ENCODE results near the gene PTGFRN.

Gene PTGFRN

GRCh38 chr1:116941670-116942069 is 32.0 kb downstream of the PTGFRN start:
- Mint-ChIP-seq H3K36me3 (no peaks in the 10 kb centered on the region), H3K4me1 (peaks cover 19% of the 10 kb centered on the region), H3K9me3 (no peaks in the 10 kb centered on the region), H3K27ac (no peak overlapping the region), H3K4me3 (no peak overlapping the region)
- DNase-seq (ENCODE audit: low spot score in 2 of 2) (no peak), ATAC-seq (no peak)

- peak overlapping the region; percentile 8 for H3K27ac Mint-ChIP-seq
- peak; percentile 63 for ATAC-seq
- H3K9me3 Mint-ChIP-seq = no peaks in the 10 kb centered on the region
- no peak for DNase-seq (ENCODE audit: low spot score in 2 of 2)
- no peaks in the 10 kb centered on the region for H3K36me3 Mint-ChIP-seq
- H3K4me1 Mint-ChIP-seq = peaks cover 19% of the 10 kb centered on the region
- no peak overlapping the region for H3K4me3 Mint-ChIP-seq
These were observed 32.6 kb downstream of the PTGFRN start for GRCh38 chr1:116942344-116942743.

GRCh38 chr1:116943438-116943837 is 33.7 kb downstream of the PTGFRN start:
- H3K4me3 Mint-ChIP-seq = no peak overlapping the region
- peak; percentile 91 for ATAC-seq
- DNase-seq (ENCODE audit: low spot score in 2 of 2) = no peak
- H3K4me1 Mint-ChIP-seq = peaks cover 19% of the 10 kb centered on the region
- H3K36me3 Mint-ChIP-seq = no peaks in the 10 kb centered on the region
- no peaks in the 10 kb centered on the region for H3K9me3 Mint-ChIP-seq
- no peak overlapping the region for H3K27ac Mint-ChIP-seq

- H3K27ac Mint-ChIP-seq = no peak overlapping the region
- no peaks in the 10 kb centered on the region for H3K9me3 Mint-ChIP-seq
- H3K4me1 Mint-ChIP-seq = peaks cover 19% of the 10 kb centered on the region
- DNase-seq (ENCODE audit: low spot score in 2 of 2) (no peak), ATAC-seq (no peak)
- no peaks in the 10 kb centered on the region for H3K36me3 Mint-ChIP-seq
- H3K4me3 Mint-ChIP-seq = no peak overlapping the region
These were observed 34.9 kb downstream of the PTGFRN start for GRCh38 chr1:116944613-116945012.

DNA sequence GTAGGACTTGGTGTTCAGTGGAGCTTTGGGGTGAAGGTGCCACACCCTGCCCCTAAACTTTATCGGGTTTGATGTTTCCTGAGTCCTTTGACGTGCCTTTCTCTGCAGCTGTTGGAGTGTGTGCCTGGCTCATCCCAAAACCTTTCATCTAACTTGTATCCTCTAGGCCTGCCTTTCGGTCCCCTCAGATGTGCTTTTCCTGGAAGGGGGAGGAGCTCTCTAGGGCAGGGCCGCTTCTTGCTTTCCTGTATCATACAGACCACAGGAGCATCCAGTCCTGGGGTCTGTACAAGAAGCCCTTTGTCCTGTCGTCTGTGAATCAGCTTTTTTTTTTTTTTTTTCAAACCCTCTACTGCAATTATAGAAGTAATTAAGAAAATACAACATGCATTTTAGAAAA is 35.7 kb downstream of the PTGFRN start:
- H3K9me3 Mint-ChIP-seq = no peaks in the 10 kb centered on the region
- no peak for ATAC-seq
- no peaks in the 10 kb centered on the region for H3K36me3 Mint-ChIP-seq
- no peak overlapping the region for H3K27ac Mint-ChIP-seq
- peaks cover 19% of the 10 kb centered on the region for H3K4me1 Mint-ChIP-seq
- H3K4me3 Mint-ChIP-seq = no peak overlapping the region
- DNase-seq (ENCODE audit: low spot score in 2 of 2) = no peak

- DNase-seq (ENCODE audit: low spot score in 2 of 2) = no peak
- ATAC-seq = no peak
- Mint-ChIP-seq H3K4me1 (peaks cover 19% of the 10 kb centered on the region), H3K27ac (no peak overlapping the region), H3K4me3 (no peak overlapping the region), H3K36me3 (no peaks in the 10 kb centered on the region), H3K9me3 (no peaks in the 10 kb centered on the region)
These were observed 36.3 kb downstream of the PTGFRN start for GRCh38 chr1:116945996-116946395.

DNA sequence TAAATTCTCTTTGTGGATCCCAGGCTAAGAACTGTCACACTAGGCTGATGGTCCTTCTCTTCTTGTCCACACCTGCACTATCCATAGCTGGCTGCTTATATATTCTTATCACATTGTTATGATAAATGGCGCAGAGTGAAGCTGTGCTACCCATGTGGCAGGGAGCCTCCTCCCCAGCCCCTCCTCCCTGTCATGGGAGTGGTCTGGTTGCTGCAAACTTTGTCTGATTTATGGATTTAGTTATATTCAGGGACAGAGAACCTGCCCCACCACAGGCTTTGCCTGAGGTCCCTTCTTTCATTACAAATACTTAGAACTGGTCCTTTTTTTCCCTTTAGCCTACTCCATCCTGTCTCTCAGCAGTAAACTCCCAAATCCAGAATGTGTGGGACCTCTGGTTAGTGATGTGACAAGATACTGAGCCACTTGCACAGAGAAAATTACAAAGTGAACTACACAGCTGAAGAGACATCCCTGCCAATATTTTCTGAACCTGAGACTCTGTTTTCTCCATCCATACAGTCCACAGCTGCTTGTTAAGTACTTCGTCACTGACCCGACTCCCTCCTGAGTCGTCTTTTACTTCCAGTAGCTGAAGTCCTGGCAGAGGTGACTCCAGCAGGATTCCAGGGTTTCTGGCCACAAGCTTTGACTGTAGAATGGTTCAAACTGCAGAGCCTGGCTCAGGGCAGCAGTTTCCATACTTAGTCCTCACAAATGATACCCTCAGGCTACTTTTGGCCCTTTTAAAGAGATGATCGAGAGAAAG is 37.6 kb downstream of the PTGFRN start:
- Mint-ChIP-seq H3K4me1 (peaks cover 16% of the 10 kb centered on the region), H3K9me3 (no peaks in the 10 kb centered on the region), H3K4me3 (no peak overlapping the region), H3K27ac (no peak overlapping the region), H3K36me3 (no peaks in the 10 kb centered on the region)
- no peak for ATAC-seq
- DNase-seq (ENCODE audit: low spot score in 2 of 2) = no peak

DNA sequence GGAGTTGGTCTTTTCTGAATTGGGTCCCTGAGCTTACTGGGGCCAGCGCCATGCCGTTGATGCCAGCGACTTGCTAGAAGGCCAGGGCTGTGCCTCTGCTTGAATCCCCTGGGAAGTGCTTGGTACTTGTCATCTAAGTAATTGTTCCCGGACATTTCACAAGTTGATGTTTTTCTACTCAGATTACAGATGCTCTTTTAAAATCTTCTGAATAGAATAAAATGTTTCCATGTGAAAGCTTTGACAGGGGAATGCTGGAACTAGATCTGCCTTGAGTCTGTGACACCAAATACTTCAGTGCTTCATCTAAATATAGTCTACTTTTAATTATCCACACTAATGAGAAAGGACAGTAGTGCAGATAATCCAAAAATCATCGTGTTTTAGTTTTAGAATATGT is 38.3 kb downstream of the PTGFRN start:
- H3K36me3 Mint-ChIP-seq = no peaks in the 10 kb centered on the region

DNA sequence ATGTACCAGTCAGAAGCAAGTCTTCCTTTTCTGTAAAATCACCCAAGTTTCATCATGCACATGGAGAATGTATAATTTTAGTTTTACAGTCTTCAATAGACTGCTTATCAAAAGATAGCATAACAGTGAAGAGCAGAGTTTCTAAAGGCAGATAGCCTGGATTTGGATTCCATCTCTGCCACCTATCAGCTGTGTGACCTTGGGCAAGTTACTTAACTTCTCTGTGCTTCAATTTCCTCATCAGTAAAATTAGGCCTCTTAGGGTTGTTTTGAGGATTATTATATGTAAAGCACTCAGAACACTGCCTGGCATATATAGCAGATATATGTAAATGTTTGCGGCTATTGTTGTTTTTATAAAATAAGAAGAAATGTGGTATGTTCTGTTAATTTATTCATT is 38.9 kb downstream of the PTGFRN start:
- ATAC-seq (no peak), DNase-seq (ENCODE audit: low spot score in 2 of 2) (no peak)
- no peak overlapping the region for H3K27ac Mint-ChIP-seq
- no peaks in the 10 kb centered on the region for H3K36me3 Mint-ChIP-seq
- H3K4me1 Mint-ChIP-seq = peaks cover 5% of the 10 kb centered on the region
- H3K9me3 Mint-ChIP-seq = no peaks in the 10 kb centered on the region
- no peak overlapping the region for H3K4me3 Mint-ChIP-seq

More for the DNA sequence above, 38.3 kb downstream of the PTGFRN start:
- Mint-ChIP-seq H3K4me3 (no peak overlapping the region), H3K27ac (no peak overlapping the region), H3K4me1 (peaks cover 10% of the 10 kb centered on the region), H3K9me3 (no peaks in the 10 kb centered on the region)
- ATAC-seq = no peak
- no peak for DNase-seq (ENCODE audit: low spot score in 2 of 2)

GRCh38 chr1:116949213-116949985 is 39.7 kb downstream of the PTGFRN start:
- DNase-seq (ENCODE audit: low spot score in 2 of 2) (no peak), ATAC-seq (no peak)
- H3K9me3 Mint-ChIP-seq = no peaks in the 10 kb centered on the region
- no peaks in the 10 kb centered on the region for H3K36me3 Mint-ChIP-seq
- H3K27ac Mint-ChIP-seq = no peak overlapping the region
- H3K4me3 Mint-ChIP-seq = no peak overlapping the region
- H3K4me1 Mint-ChIP-seq = no peaks in the 10 kb centered on the region

- no peak overlapping the region for H3K27ac Mint-ChIP-seq
- DNase-seq (ENCODE audit: low spot score in 2 of 2) (no peak), ATAC-seq (no peak)
- no peaks in the 10 kb centered on the region for H3K4me1 Mint-ChIP-seq
- no peaks in the 10 kb centered on the region for H3K9me3 Mint-ChIP-seq
- H3K36me3 Mint-ChIP-seq = no peaks in the 10 kb centered on the region
- H3K4me3 Mint-ChIP-seq = no peak overlapping the region
These were observed 40.9 kb downstream of the PTGFRN start for GRCh38 chr1:116950517-116951199.

DNA sequence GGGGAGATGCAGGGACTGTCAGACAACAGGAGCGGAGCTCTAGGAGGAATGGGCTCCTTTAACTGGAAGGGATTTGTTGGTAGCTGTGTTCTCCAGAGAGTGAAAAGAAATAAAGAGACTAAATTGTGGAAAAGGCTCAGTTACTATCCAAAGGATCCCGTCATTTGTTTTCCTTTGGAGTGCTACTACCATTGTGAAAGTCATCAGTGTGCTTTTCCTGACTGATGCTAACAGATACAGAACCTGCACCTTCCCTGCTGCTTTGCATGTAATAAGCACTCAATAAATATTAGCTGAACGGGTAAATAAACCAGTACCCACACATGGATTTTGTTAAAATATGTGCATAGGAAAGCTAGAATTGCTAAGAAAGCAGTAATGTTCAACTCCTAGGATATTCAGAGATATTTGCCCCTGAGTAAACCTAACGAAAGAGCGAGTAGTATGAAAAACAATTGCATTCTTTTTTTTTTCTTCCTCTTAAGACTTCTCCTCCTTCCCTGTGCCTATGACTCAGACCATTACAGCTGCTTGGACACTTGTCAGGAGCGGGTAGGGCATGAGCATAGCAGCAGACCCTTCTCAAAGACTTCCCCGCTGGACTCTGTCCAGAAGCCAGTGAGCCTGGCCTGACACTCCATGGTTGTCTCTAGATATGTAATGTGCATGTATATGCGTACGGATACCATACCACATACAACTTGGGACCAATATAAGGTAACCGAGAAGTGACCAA is 41.7 kb downstream of the PTGFRN start:
- H3K27ac Mint-ChIP-seq = no peak overlapping the region
- no peaks in the 10 kb centered on the region for H3K36me3 Mint-ChIP-seq
- H3K4me3 Mint-ChIP-seq = no peak overlapping the region
- DNase-seq (ENCODE audit: low spot score in 2 of 2) (no peak), ATAC-seq (no peak)
- no peaks in the 10 kb centered on the region for H3K9me3 Mint-ChIP-seq
- H3K4me1 Mint-ChIP-seq = no peaks in the 10 kb centered on the region

- Mint-ChIP-seq H3K4me3 (no peak overlapping the region), H3K4me1 (no peaks in the 10 kb centered on the region), H3K27ac (no peak overlapping the region), H3K9me3 (no peaks in the 10 kb centered on the region), H3K36me3 (no peaks in the 10 kb centered on the region)
- DNase-seq (ENCODE audit: low spot score in 2 of 2) (no peak), ATAC-seq (no peak)
These were observed 43.1 kb downstream of the PTGFRN start for GRCh38 chr1:116952738-116953275.

DNA sequence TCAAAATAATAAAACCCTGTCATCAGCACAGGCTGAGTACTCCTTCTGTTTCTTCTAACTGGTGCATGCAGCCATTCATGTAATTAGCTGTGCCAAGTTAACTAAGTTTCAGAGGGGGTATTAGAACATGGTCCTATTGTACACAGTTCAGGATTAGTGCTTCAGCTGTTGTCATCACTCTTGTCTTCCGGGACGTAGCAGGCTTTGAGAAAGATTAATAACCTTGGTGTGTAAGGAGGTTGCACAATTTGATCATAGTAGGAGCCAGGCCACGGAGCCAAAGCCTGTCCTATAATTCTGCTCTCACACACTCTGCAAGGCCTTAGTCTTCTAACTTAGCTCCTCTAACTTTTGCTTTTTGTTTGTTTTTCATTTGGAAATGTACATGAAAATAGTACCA is 44.7 kb downstream of the PTGFRN start:
- H3K9me3 Mint-ChIP-seq = no peaks in the 10 kb centered on the region
- H3K27ac Mint-ChIP-seq = no peak overlapping the region
- ATAC-seq (no peak), DNase-seq (ENCODE audit: low spot score in 2 of 2) (no peak)
- H3K4me3 Mint-ChIP-seq = no peak overlapping the region
- no peaks in the 10 kb centered on the region for H3K36me3 Mint-ChIP-seq
- no peaks in the 10 kb centered on the region for H3K4me1 Mint-ChIP-seq

DNA sequence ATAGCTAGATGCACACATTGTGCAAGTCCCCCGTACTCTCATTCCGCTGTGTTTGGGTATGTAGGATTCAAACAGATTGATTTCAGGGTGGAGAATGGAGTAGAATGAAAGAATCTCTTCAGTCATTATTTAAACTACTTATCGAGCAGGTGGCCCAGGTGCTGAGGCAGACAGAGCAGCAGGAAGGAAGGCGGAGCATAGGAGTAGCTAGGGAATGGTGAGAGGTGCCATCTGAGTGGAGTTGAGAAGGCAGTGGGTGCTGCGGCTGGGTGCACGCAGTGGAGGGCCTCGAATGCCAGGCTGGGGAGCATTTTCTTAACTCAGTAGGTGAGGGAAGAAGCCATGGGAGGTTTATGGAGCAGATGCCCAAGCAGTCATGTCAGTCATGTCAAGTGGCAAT is 46.7 kb downstream of the PTGFRN start:
- H3K4me3 Mint-ChIP-seq = no peak overlapping the region
- ATAC-seq (no peak), DNase-seq (ENCODE audit: low spot score in 2 of 2) (peak in 1 of 2 donors; percentile 37)
- H3K9me3 Mint-ChIP-seq = no peaks in the 10 kb centered on the region
- H3K4me1 Mint-ChIP-seq = no peaks in the 10 kb centered on the region
- no peaks in the 10 kb centered on the region for H3K36me3 Mint-ChIP-seq
- no peak overlapping the region for H3K27ac Mint-ChIP-seq

All from stimulated activated effector memory CD8-positive, alpha-beta T cell treated with anti-CD3 and anti-CD28 coated beads, Interleukin-12 subunit alpha, Interleukin-12 subunit beta, amount 100 ng/mL, for 72 hours (primary cell).